ENCODE measurements around the gene PALLD. TPM values are rescaled to one million over a fixed set of nuclear protein-coding genes. Genes with fewer than 3 reads are reported as not detected.

Gene PALLD
- total RNA-seq, 1 experiment from 2014 or later, result 6.5 TPM

GRCh38 chr4:168720396-168720900 is 223.6 kb downstream of the PALLD start:
- no peak overlapping the region for H3K4me3 ChIP-seq (ENCODE audit: low read depth in 2 of 2, low read length in 2 of 2)
- no peaks in the 10 kb centered on the region for H3K36me3 ChIP-seq (ENCODE audit: control insufficient read depth, insufficient read depth, low read length)
- no peak overlapping the region for H3K27ac ChIP-seq (ENCODE audit: low read length)
- POLR2A ChIA-PET, result no interaction called here
- no peaks in the 10 kb centered on the region for H3K27me3 ChIP-seq (ENCODE audit: control insufficient read depth, insufficient read depth, low read length)
- in situ Hi-C loops (cut with HindIII; ENCODE audit: low pct_unique_long_range_greater_than_20kb, low sequenced_read_pairs) (no loop called here), intact Hi-C loops (cut with micrococcal nuclease; ENCODE audit: unreplicated experiment) (no loop called here)
- no TSS peak for BruUV-seq (replicated peaks)
- no peaks in the 10 kb centered on the region for H3K4me1 ChIP-seq (ENCODE audit: control insufficient read depth, insufficient read depth, low read length)
- no peaks in the 10 kb centered on the region for H3K9me3 ChIP-seq (ENCODE audit: control insufficient read depth, insufficient read depth, low read depth, low read length)
- no peak for DNase-seq (ENCODE audit: low read depth, low spot score)
- no peak for TF ChIP-seq CTCF (IDR thresholded peaks at IDR 0.05)
- TF ChIP-seq REST (IDR thresholded peaks at IDR 0.05; ENCODE audit: insufficient read depth in 1 of 2, low read depth in 2 of 2, low read length in 1 of 2), result no peak
- TF ChIP-seq POLR2AphosphoS5 (IDR thresholded peaks at IDR 0.05; ENCODE audit: low read depth, low read length), result no peak
- TF ChIP-seq SIN3A (IDR thresholded peaks at IDR 0.05; ENCODE audit: borderline replicate concordance, insufficient read depth, low read depth, low read length), result no peak
- TF ChIP-seq TCF7L2 (IDR thresholded peaks at IDR 0.05; ENCODE audit: low read depth, low read length), result no peak
- CTCF ChIA-PET, result no interaction called here
- no peak for ATAC-seq

- ChIA-PET POLR2A (no interaction called here), CTCF (no interaction called here)
- Histone ChIP-seq H3K27me3 (ENCODE audit: control insufficient read depth, insufficient read depth, low read length) (no peaks in the 10 kb centered on the region), H3K4me3 (ENCODE audit: low read depth in 2 of 2, low read length in 2 of 2) (no peak overlapping the region), H3K9me3 (ENCODE audit: control insufficient read depth, insufficient read depth, low read depth, low read length) (no peaks in the 10 kb centered on the region), H3K36me3 (ENCODE audit: control insufficient read depth, insufficient read depth, low read length) (no peaks in the 10 kb centered on the region), H3K27ac (ENCODE audit: low read length) (no peak overlapping the region), H3K4me1 (ENCODE audit: control insufficient read depth, insufficient read depth, low read length) (no peaks in the 10 kb centered on the region)
- in situ Hi-C loops (cut with HindIII; ENCODE audit: low pct_unique_long_range_greater_than_20kb, low sequenced_read_pairs) (no loop called here), intact Hi-C loops (cut with micrococcal nuclease; ENCODE audit: unreplicated experiment) (no loop called here)
- DNase-seq (ENCODE audit: low read depth, low spot score), result no peak
- no peak for ATAC-seq
- TF ChIP-seq POLR2AphosphoS5 (IDR thresholded peaks at IDR 0.05; ENCODE audit: low read depth, low read length), result no peak
- TF ChIP-seq TCF7L2 (IDR thresholded peaks at IDR 0.05; ENCODE audit: low read depth, low read length), result no peak
- no peak for TF ChIP-seq CTCF (IDR thresholded peaks at IDR 0.05)
- no peak for TF ChIP-seq SIN3A (IDR thresholded peaks at IDR 0.05; ENCODE audit: borderline replicate concordance, insufficient read depth, low read depth, low read length)
- TF ChIP-seq REST (IDR thresholded peaks at IDR 0.05; ENCODE audit: insufficient read depth in 1 of 2, low read depth in 2 of 2, low read length in 1 of 2), result no peak
- no TSS peak for BruUV-seq (replicated peaks)
These were observed 225.5 kb downstream of the PALLD start for GRCh38 chr4:168722391-168722790.

Data from Panc1 (cell line).